Retinal pigment epithelial cell (primary cell): ENCODE data around the gene PEX5L.

Experiments used
- DNase-seq: peaks from one replicate; pipeline ENCODE4 v3.0.0-alpha.2; 2010; ENCODE audit warnings: low read depth
- H3K4me3 ChIP-seq: 2 replicates; pipeline ENCODE4 v1.5.1; 2011; ENCODE audit warnings: mild to moderate bottlenecking, low read length, control low read depth, moderate library complexity
- TF ChIP-seq, protein P1 (sequence below): conservative IDR thresholded peaks from 2 replicates; pipeline ENCODE4 v1.5.1; 2011; ENCODE audit warnings: low read depth, low read length, control low read depth, inconsistent platforms

The PEX5L gene

GRCh38 chr3:179902061-179902460, 134.7 kb downstream of the PEX5L start:
- no peak for DNase-seq
- no peak overlapping the region for H3K4me3 ChIP-seq
- TF ChIP-seq, protein P1, sequence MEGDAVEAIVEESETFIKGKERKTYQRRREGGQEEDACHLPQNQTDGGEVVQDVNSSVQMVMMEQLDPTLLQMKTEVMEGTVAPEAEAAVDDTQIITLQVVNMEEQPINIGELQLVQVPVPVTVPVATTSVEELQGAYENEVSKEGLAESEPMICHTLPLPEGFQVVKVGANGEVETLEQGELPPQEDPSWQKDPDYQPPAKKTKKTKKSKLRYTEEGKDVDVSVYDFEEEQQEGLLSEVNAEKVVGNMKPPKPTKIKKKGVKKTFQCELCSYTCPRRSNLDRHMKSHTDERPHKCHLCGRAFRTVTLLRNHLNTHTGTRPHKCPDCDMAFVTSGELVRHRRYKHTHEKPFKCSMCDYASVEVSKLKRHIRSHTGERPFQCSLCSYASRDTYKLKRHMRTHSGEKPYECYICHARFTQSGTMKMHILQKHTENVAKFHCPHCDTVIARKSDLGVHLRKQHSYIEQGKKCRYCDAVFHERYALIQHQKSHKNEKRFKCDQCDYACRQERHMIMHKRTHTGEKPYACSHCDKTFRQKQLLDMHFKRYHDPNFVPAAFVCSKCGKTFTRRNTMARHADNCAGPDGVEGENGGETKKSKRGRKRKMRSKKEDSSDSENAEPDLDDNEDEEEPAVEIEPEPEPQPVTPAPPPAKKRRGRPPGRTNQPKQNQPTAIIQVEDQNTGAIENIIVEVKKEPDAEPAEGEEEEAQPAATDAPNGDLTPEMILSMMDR = no peak

- TF ChIP-seq, protein P1 = no peak
- no peak overlapping the region for H3K4me3 ChIP-seq
- no peak for DNase-seq
Measured at GRCh38 chr3:179898024-179898423, 138.7 kb downstream of the PEX5L start.

GRCh38 chr3:179897231-179897630, 139.5 kb downstream of the PEX5L start:
- TF ChIP-seq, protein P1 = no peak
- H3K4me3 ChIP-seq = no peak overlapping the region
- DNase-seq = no peak

- no peak for DNase-seq
- TF ChIP-seq, protein P1 = no peak
- H3K4me3 ChIP-seq = no peak overlapping the region
Measured at GRCh38 chr3:179896507-179896906, 140.2 kb downstream of the PEX5L start.

DNA sequence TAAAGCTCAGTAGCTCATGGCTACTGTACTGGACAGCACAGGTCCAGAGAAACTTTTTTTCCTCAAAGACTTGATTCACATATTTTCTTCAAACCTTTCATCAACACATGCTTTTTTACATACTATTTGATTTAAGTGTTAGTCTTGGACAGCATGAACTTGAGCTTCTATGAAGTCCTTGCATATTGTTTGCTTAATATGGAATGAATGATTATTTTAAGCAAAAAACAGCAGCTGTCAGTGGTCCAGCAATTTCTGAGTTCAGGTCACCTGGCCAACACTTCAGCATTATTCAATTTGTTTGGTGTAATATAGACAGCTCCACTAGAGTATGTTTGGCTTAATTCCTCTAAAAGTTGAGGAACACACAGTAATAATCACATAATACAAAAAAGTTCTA, 141.4 kb downstream of the PEX5L start:
- DNase-seq = no peak
- TF ChIP-seq, protein P1 = no peak
- H3K4me3 ChIP-seq = no peak overlapping the region

- TF ChIP-seq, protein P1 = no peak
- DNase-seq = no peak
- H3K4me3 ChIP-seq = no peak overlapping the region
Measured at GRCh38 chr3:179887295-179887943, 149.3 kb downstream of the PEX5L start.

GRCh38 chr3:179885950-179886349, 150.8 kb downstream of the PEX5L start:
- H3K4me3 ChIP-seq = no peak overlapping the region
- TF ChIP-seq, protein P1 = no peak
- DNase-seq = no peak
